HEK293 (cell line): ENCODE data around the gene SLC22A13.

ENCODE experiments used
- CTCF ChIA-PET: fragments of 350-600 bp; formaldehyde crosslinking; extraction: SDS; loops from one replicate; lab custom pipeline; 2021; ENCODE audit warnings: antibody characterized with exemption; lab: Yijun Ruan, JAX
- POLR2A ChIA-PET: fragments of 300-600 bp; formaldehyde crosslinking; extraction: SDS; loops from one replicate; lab custom pipeline; 2020; ENCODE audit warnings: antibody characterized with exemption, inconsistent platforms; lab: Yijun Ruan, JAX
- H3K27ac ChIP-seq: fragments of 200-500 bp; sonication (Bioruptor generic); 2 replicates; pipeline ENCODE4 v1.5.1; 2014; ENCODE audit warnings: low read depth, low read length, control low read depth, inconsistent platforms; ENCODE audit errors: extremely low read depth
- H3K36me3 ChIP-seq, 2 experiments: fragments of 200-500 bp in 1 of 2; sonication (Bioruptor generic) in 1 of 2; 1 replicate in 1 of 2; 2 replicates in 1 of 2; pipeline ENCODE4 v1.5.1; 2014 to 2017; ENCODE audit warnings: inconsistent platforms in 2 of 2, low read length in 2 of 2; ENCODE audit not compliant: control insufficient read depth in 2 of 2, insufficient read depth in 1 of 2
- H3K4me1 ChIP-seq: fragments of 200-500 bp; sonication (Bioruptor generic); 2 replicates; pipeline ENCODE4 v1.5.1; 2014; ENCODE audit warnings: mild to moderate bottlenecking, low read length, inconsistent platforms; ENCODE audit not compliant: control insufficient read depth, insufficient read depth
- H3K4me3 ChIP-seq: 2 replicates; pipeline ENCODE4 v1.5.1; 2011; ENCODE audit warnings: low read depth, mild to moderate bottlenecking, control low read depth, low read length, moderate library complexity
- H3K9me3 ChIP-seq: fragments of 200-500 bp; sonication (Bioruptor generic); 2 replicates; pipeline ENCODE4 v1.5.1; 2014; ENCODE audit warnings: low read depth, low read length, inconsistent platforms; ENCODE audit not compliant: control insufficient read depth, insufficient read depth
- BCL6B ChIP-seq: fragments of 450-650 bp; formaldehyde crosslinking; IDR thresholded peaks from 2 replicates; pipeline ENCODE4 v1.5.1; 2017; ENCODE audit warnings: missing biosample characterization, missing genetic modification characterization
- GLIS1 ChIP-seq: fragments of 450-650 bp; formaldehyde crosslinking; IDR thresholded peaks from 2 replicates; pipeline ENCODE4 v1.5.1; 2016; ENCODE audit warnings: missing biosample characterization, missing genetic modification characterization
- KLF10 ChIP-seq: fragments of 450-650 bp; IDR thresholded peaks from 2 replicates; pipeline ENCODE4 v1.5.1; 2018; ENCODE audit warnings: missing biosample characterization, mild to moderate bottlenecking, missing genetic modification characterization
- PATZ1 ChIP-seq: fragments of 450-650 bp; formaldehyde crosslinking; IDR thresholded peaks from 2 replicates; pipeline ENCODE4 v1.5.1; 2016; ENCODE audit warnings: missing biosample characterization, missing genetic modification characterization
- REST ChIP-seq: fragments of 450-650 bp; formaldehyde crosslinking; IDR thresholded peaks from 2 replicates; pipeline ENCODE4 v1.5.1; 2016; ENCODE audit warnings: missing biosample characterization, missing genetic modification characterization
- SETDB1 ChIP-seq: IDR thresholded peaks from one replicate; pipeline ENCODE4 v1.6.1; 2017; ENCODE audit warnings: mild to moderate bottlenecking, low read length, moderate library complexity, mixed read lengths; ENCODE audit not compliant: insufficient read length
- WT1 ChIP-seq: fragments of 450-650 bp; formaldehyde crosslinking; IDR thresholded peaks from 2 replicates; pipeline ENCODE4 v1.5.1; 2016; ENCODE audit warnings: missing biosample characterization, missing genetic modification characterization
- YY1 ChIP-seq: fragments of 450-650 bp; formaldehyde crosslinking; IDR thresholded peaks from 2 replicates; pipeline ENCODE4 v1.5.1; 2018; ENCODE audit warnings: missing biosample characterization, missing genetic modification characterization
- ZEB2 ChIP-seq: fragments of 450-650 bp; formaldehyde crosslinking; IDR thresholded peaks from 2 replicates; pipeline ENCODE4 v1.5.1; 2016; ENCODE audit warnings: missing biosample characterization, missing genetic modification characterization
- ZFP37 ChIP-seq: fragments of 450-650 bp; formaldehyde crosslinking; IDR thresholded peaks from 2 replicates; pipeline ENCODE4 v1.5.1; 2016; ENCODE audit warnings: missing biosample characterization, missing genetic modification characterization
- ZNF132 ChIP-seq: fragments of 450-650 bp; formaldehyde crosslinking; IDR thresholded peaks from 2 replicates; pipeline ENCODE4 v1.5.1; 2017; ENCODE audit warnings: missing biosample characterization, missing genetic modification characterization, borderline replicate concordance
- ZNF223 ChIP-seq: fragments of 450-650 bp; formaldehyde crosslinking; IDR thresholded peaks from 2 replicates; pipeline ENCODE4 v1.5.1; 2016; ENCODE audit warnings: missing biosample characterization, missing genetic modification characterization
- ZNF280C ChIP-seq: fragments of 450-650 bp; formaldehyde crosslinking; IDR thresholded peaks from 2 replicates; pipeline ENCODE4 v1.5.1; 2016; ENCODE audit warnings: missing biosample characterization, missing genetic modification characterization
- ZNF501 ChIP-seq: fragments of 450-650 bp; formaldehyde crosslinking; IDR thresholded peaks from 2 replicates; pipeline ENCODE4 v1.5.1; 2016; ENCODE audit warnings: missing biosample characterization, missing genetic modification characterization
- ZNF530 ChIP-seq: fragments of 450-650 bp; formaldehyde crosslinking; IDR thresholded peaks from 2 replicates; pipeline ENCODE4 v1.5.1; 2016; ENCODE audit warnings: low read depth, missing biosample characterization, missing genetic modification characterization
- ZNF571 ChIP-seq: fragments of 450-650 bp; formaldehyde crosslinking; IDR thresholded peaks from 2 replicates; pipeline ENCODE4 v1.5.0; 2017; ENCODE audit warnings: missing biosample characterization, missing genetic modification characterization
- ZNF580 ChIP-seq: fragments of 450-650 bp; formaldehyde crosslinking; IDR thresholded peaks from 2 replicates; pipeline ENCODE4 v1.5.1; 2016; ENCODE audit warnings: missing biosample characterization, missing genetic modification characterization
- ZNF623 ChIP-seq: fragments of 450-650 bp; formaldehyde crosslinking; IDR thresholded peaks from 2 replicates; pipeline ENCODE4 v1.5.1; 2016; ENCODE audit warnings: missing biosample characterization, missing genetic modification characterization
- ZNF76 ChIP-seq: fragments of 450-650 bp; formaldehyde crosslinking; IDR thresholded peaks from 2 replicates; pipeline ENCODE4; 2016; ENCODE audit warnings: low read depth, missing biosample characterization, missing genetic modification characterization, borderline replicate concordance
- ZNF777 ChIP-seq: fragments of 450-650 bp; formaldehyde crosslinking; IDR thresholded peaks from 2 replicates; pipeline ENCODE4 v1.5.1; 2017; ENCODE audit warnings: missing biosample characterization, missing genetic modification characterization, borderline replicate concordance
- ZSCAN23 ChIP-seq: fragments of 450-650 bp; formaldehyde crosslinking; IDR thresholded peaks from 2 replicates; pipeline ENCODE4 v1.5.1; 2016; ENCODE audit warnings: missing biosample characterization, missing genetic modification characterization
- ZSCAN5A ChIP-seq: fragments of 450-650 bp; formaldehyde crosslinking; IDR thresholded peaks from 2 replicates; pipeline ENCODE4 v1.5.1; 2016; ENCODE audit warnings: missing biosample characterization, missing genetic modification characterization

SLC22A13 gene

GRCh38 chr3:38312356-38312755 is 46.7 kb downstream of the SLC22A13 start:
- CTCF ChIA-PET, result no interaction called here
- Histone ChIP-seq H3K4me1 (no peaks in the 10 kb centered on the region), H3K36me3 (no peaks in the 10 kb centered on the region), H3K9me3 (no peaks in the 10 kb centered on the region), H3K4me3 (no peak overlapping the region), H3K27ac (no peak overlapping the region)
- no peak for TF ChIP-seq REST
- no peak for TF ChIP-seq ZNF132
- no peak for TF ChIP-seq ZNF223 (tag by site-specific recombination)
- no peak for TF ChIP-seq ZNF501 (tag by site-specific recombination)
- no peak for TF ChIP-seq ZNF280C (tag by site-specific recombination)
- TF ChIP-seq YY1 (tag by site-specific recombination), result no peak
- TF ChIP-seq ZNF571 (tag by site-specific recombination), result no peak
- TF ChIP-seq ZNF777 (tag by site-specific recombination), result no peak
- no peak for TF ChIP-seq BCL6B
- no peak for TF ChIP-seq GLIS1 (tag by site-specific recombination)
- TF ChIP-seq ZNF76 (tag by site-specific recombination), result no peak
- no peak for TF ChIP-seq PATZ1 (tag by site-specific recombination)
- POLR2A ChIA-PET, result no interaction called here

GRCh38 chr3:38313263-38313662 is 47.7 kb downstream of the SLC22A13 start:
- Histone ChIP-seq H3K27ac (no peak overlapping the region), H3K36me3 (no peaks in the 10 kb centered on the region), H3K4me3 (no peak overlapping the region), H3K4me1 (no peaks in the 10 kb centered on the region), H3K9me3 (no peaks in the 10 kb centered on the region)
- POLR2A ChIA-PET, result no interaction called here
- CTCF ChIA-PET, result no interaction called here
- TF ChIP-seq ZNF623 (tag by site-specific recombination) (no peak), ZEB2 (tag by site-specific recombination) (no peak), ZSCAN23 (tag by site-specific recombination) (no peak), ZNF580 (tag by site-specific recombination) (no peak), BCL6B (no peak), ZNF530 (tag by site-specific recombination) (no peak), ZSCAN5A (tag by site-specific recombination) (no peak), SETDB1 (no peak), KLF10 (tag by site-specific recombination) (no peak), WT1 (tag by site-specific recombination) (no peak), ZFP37 (tag by site-specific recombination) (no peak)
